Fibroblast of upper back skin (primary cell): Measurements from ENCODE around the gene RPL19.

Experiments used
- DNase-seq: peaks from one replicate; pipeline ENCODE4 v3.0.0-alpha.2; 2013

The RPL19 gene

DNA sequence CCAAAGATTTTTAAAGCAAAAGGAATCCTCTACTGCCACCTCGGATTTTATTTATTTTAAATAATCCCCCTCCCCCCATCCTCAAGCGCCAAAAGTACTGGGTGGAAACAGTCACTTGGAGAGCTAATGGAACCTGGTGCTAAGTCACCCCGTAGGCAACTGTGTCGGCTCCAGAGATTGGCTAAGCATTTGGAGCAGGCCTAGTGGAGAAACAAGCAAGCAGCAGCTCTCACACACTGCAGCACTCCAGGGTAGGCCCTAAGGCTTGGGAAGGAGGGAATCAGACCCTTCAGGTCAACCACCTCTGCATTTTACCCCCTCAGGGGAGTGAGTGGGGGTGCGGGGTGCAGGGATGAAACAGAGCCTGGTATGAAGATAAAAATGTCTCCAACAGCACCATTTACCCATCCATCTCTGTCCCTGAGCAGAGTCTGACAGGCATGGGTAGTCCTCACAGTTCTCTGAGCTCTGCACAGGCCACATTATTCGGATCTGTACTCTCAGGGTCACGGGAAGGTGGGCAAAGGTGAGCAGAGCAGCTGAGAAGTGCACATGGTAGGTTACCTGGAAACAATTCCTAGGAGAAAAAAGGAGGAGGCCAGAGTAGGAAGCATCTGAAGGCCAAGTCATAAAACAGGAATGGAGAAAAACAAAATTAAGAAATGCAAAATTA lies 52.8 kb downstream of the RPL19 start:
- DNase-seq: no peak
